Chondrocyte (in vitro differentiated cells): ENCODE measurements around the gene MORN3. TPM values are rescaled to one million over a fixed set of nuclear protein-coding genes. Genes with fewer than 3 reads are reported as not detected.
A peak's percentile ranks its signal among the peaks of the same experiment; 100 is the strongest.
"Not testable (repeated sequence)": the region's sequence is repeated elsewhere in the genome, so short reads cannot be mapped to it uniquely, and the experiment has no call there.

Source experiments
- DNase-seq: peaks from one replicate; pipeline ENCODE4 v3.0.0; 2021; ENCODE audit warnings: mixed read lengths, low spot score
- H3K27ac Mint-ChIP-seq: one replicate; pipeline ENCODE4 v1.8.0; 2021; ENCODE audit warnings: mild to moderate bottlenecking, moderate library complexity, mixed read lengths; ENCODE audit not compliant: unreplicated experiment
- H3K27me3 Mint-ChIP-seq: 2 replicates; pipeline ENCODE4 v1.8.0; 2021; ENCODE audit warnings: low read depth, mixed read lengths
- H3K36me3 Mint-ChIP-seq: 2 replicates; pipeline ENCODE4 v1.8.0; 2021; ENCODE audit warnings: low read depth, mixed read lengths
- H3K4me1 Mint-ChIP-seq: 2 replicates; pipeline ENCODE4 v1.8.0; 2021; ENCODE audit warnings: low read depth, mild to moderate bottlenecking, mixed read lengths
- H3K4me3 Mint-ChIP-seq: one replicate; pipeline ENCODE4 v1.8.0; 2021; ENCODE audit warnings: mild to moderate bottlenecking, moderate library complexity, mixed read lengths; ENCODE audit not compliant: unreplicated experiment
- H3K9me3 Mint-ChIP-seq: 2 replicates; pipeline ENCODE4 v1.8.0; 2021; ENCODE audit warnings: low read depth, mixed read lengths
- CTCF ChIP-seq: fragments of 200-600 bp; sonication (generic); IDR thresholded peaks from 2 replicates; pipeline ENCODE4 v1.5.0; 2021; ENCODE audit warnings: antibody characterized with exemption, mild to moderate bottlenecking, moderate library complexity
- total RNA-seq: library from RNA; stranded (reverse); gene quantifications from 3 replicates; pipeline ENCODE4 v1.2.1, GENCODE V29; 2021

MORN3 gene
- total RNA-seq, 1 donor from 2014 or later: 0.15 TPM

- H3K27ac Mint-ChIP-seq: no peak overlapping the region
- no peaks in the 10 kb centered on the region for H3K36me3 Mint-ChIP-seq
- TF ChIP-seq CTCF: no peak
- no peak for DNase-seq
- H3K4me3 Mint-ChIP-seq: no peak overlapping the region
- peaks cover under 1% of the 10 kb centered on the region for H3K4me1 Mint-ChIP-seq
- H3K9me3 Mint-ChIP-seq: no peaks in the 10 kb centered on the region
- no peaks in the 10 kb centered on the region for H3K27me3 Mint-ChIP-seq
Observed at GRCh38 chr12:121634836-121635235, 34.6 kb downstream of the MORN3 start.

DNA sequence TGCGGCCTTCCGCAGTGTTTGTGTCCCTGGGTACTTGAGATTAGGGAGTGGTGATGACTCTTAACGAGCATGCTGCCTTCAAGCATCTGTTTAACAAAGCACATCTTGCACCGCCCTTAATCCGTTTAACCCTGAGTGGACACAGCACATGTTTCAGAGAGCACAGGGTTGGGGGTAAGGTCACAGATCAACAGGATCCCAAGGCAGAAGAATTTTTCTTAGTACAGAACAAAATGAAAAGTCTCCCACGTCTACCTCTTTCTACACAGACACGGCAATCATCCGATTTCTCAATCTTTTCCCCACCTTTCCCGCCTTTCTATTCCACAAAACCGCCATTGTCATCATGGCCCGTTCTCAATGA, 35.6 kb downstream of the MORN3 start:
- DNase-seq, H3K36me3 Mint-ChIP-seq, H3K4me3 Mint-ChIP-seq, H3K27me3 Mint-ChIP-seq, H3K4me1 Mint-ChIP-seq, H3K27ac Mint-ChIP-seq, H3K9me3 Mint-ChIP-seq: not testable (repeated sequence)

- H3K27ac Mint-ChIP-seq: no peak overlapping the region
- TF ChIP-seq CTCF: no peak
- no peak overlapping the region for H3K4me3 Mint-ChIP-seq
- H3K27me3 Mint-ChIP-seq: no peaks in the 10 kb centered on the region
- H3K36me3 Mint-ChIP-seq: no peaks in the 10 kb centered on the region
- peaks cover 15% of the 10 kb centered on the region for H3K4me1 Mint-ChIP-seq
- DNase-seq: no peak
- H3K9me3 Mint-ChIP-seq: no peaks in the 10 kb centered on the region
Observed at GRCh38 chr12:121632069-121632970, 37.1 kb downstream of the MORN3 start.

DNA sequence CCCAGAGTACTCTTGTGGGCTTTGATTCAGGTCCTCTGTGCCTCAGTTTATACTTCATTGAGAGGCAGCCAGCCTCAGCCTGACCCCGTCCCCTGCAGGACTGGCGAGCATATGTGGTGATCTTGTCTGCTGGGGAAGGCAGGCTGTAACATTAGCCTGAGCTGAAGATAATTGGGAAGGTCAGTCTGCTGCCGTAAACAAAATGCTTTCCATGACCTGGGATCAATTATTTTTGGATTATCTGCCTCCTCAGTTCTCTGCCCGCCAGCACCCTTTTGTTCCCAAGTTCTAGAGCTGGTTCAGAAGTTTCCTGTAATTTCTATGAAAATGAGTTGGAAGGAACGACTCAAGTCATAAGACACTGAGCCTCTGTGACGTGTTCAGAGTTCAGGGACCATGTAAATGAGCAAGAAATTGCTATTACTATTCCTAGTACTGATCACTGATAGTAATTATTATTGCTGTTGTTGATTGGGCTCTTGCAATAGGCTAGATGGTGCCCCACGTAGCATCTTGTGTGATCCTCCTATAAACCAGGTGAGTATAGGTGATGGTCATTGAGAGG, 38.6 kb downstream of the MORN3 start:
- no peaks in the 10 kb centered on the region for H3K36me3 Mint-ChIP-seq
- DNase-seq: no peak
- H3K9me3 Mint-ChIP-seq: no peaks in the 10 kb centered on the region
- no peak overlapping the region for H3K27ac Mint-ChIP-seq
- H3K27me3 Mint-ChIP-seq: no peaks in the 10 kb centered on the region
- peaks cover 18% of the 10 kb centered on the region for H3K4me1 Mint-ChIP-seq
- TF ChIP-seq CTCF: no peak
- no peak overlapping the region for H3K4me3 Mint-ChIP-seq

DNA sequence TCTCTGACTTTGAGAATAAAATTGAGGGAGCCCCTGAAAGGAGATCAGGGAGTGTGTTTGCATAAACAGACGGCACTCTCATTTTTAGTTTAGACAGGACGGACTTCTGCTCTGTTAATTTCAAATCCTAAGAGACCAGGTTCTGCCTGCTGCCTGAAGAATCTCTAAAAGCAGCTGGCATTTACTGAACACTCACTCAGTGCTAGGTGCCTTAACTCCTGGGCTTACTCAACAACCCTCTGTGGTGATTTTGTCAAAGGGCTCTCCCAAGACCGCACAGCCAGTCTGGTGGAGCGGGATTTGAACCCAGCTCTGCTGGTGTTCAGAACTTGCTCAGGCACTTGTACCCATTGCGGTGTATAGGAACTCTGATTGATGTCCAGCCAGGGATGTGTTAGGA, 40.9 kb downstream of the MORN3 start:
- peak overlapping the region; percentile 22 for H3K4me3 Mint-ChIP-seq
- no peaks in the 10 kb centered on the region for H3K9me3 Mint-ChIP-seq
- no peaks in the 10 kb centered on the region for H3K27me3 Mint-ChIP-seq
- no peak for DNase-seq
- H3K27ac Mint-ChIP-seq: no peak overlapping the region
- H3K36me3 Mint-ChIP-seq: no peaks in the 10 kb centered on the region
- no peak for TF ChIP-seq CTCF
- peaks cover 24% of the 10 kb centered on the region for H3K4me1 Mint-ChIP-seq
